IPS-NIHi7 (cell line): ENCODE results near the gene RABL6.
"Not testable (repeated sequence)": the region's sequence is repeated elsewhere in the genome, so short reads cannot be mapped to it uniquely, and the experiment has no call there.

ENCODE experiments used
- DNase-seq: peaks from one replicate; pipeline ENCODE4 v3.0.0; 2012; ENCODE audit warnings: mixed read lengths; ENCODE audit errors: extremely low spot score

The RABL6 gene

GRCh38 chr9:136821826-136822544 lies 14.2 kb downstream of the RABL6 start:
- peak; percentile 51 for DNase-seq

- DNase-seq = no peak
Measured at GRCh38 chr9:136823136-136824046, 15.6 kb downstream of the RABL6 start.

- no peak for DNase-seq
Measured at GRCh38 chr9:136824496-136825225, 16.9 kb downstream of the RABL6 start.

- DNase-seq = no peak
Measured at GRCh38 chr9:136825295-136826187, 17.8 kb downstream of the RABL6 start.

- no peak for DNase-seq
Measured at GRCh38 chr9:136826188-136826541, 18.4 kb downstream of the RABL6 start.

GRCh38 chr9:136826703-136827582 lies 19.2 kb downstream of the RABL6 start:
- DNase-seq = no peak

- DNase-seq = no peak
Measured at GRCh38 chr9:136827794-136828473, 20.2 kb downstream of the RABL6 start.

GRCh38 chr9:136828474-136829140 lies 20.9 kb downstream of the RABL6 start:
- DNase-seq = no peak

- no peak for DNase-seq
Measured at GRCh38 chr9:136829412-136829811, 21.7 kb downstream of the RABL6 start.

GRCh38 chr9:136829981-136830885 lies 22.5 kb downstream of the RABL6 start:
- no peak for DNase-seq

GRCh38 chr9:136831002-136831719 lies 23.4 kb downstream of the RABL6 start:
- no peak for DNase-seq

- no peak for DNase-seq
Measured at GRCh38 chr9:136831720-136832104, 24.0 kb downstream of the RABL6 start.

GRCh38 chr9:136832581-136832980 lies 24.8 kb downstream of the RABL6 start:
- DNase-seq = no peak

- DNase-seq = not testable (repeated sequence)
Measured at GRCh38 chr9:136833381-136834048, 25.8 kb downstream of the RABL6 start.

- no peak for DNase-seq
Measured at GRCh38 chr9:136835162-136835931, 27.6 kb downstream of the RABL6 start.
